H1 (cell line): ENCODE measurements around the gene NOLC1. TPM values are rescaled to one million over a fixed set of nuclear protein-coding genes. Genes with fewer than 3 reads are reported as not detected.

ENCODE experiments used
- CTCF ChIA-PET: fragments of 300-600 bp; sonication (Branson Sonifier 250); formaldehyde crosslinking; loops from one replicate; lab custom pipeline; 2021; ENCODE audit not compliant: partially characterized antibody; lab: Charles Lee
- POLR2A ChIA-PET: fragments of 300-600 bp; sonication (Branson Sonifier 250); formaldehyde crosslinking; loops from one replicate; lab custom pipeline; 2021; ENCODE audit warnings: inconsistent platforms; ENCODE audit not compliant: partially characterized antibody; lab: Charles Lee
- DNase-seq, 2 experiments: peaks; one replicate each; pipeline versions ENCODE4 v3.0.0 to v3.0.0-alpha.2; 2010 to 2022; ENCODE audit warnings: low spot score in 2 of 2, low read depth in 1 of 2, mixed read lengths in 1 of 2
- FAIRE-seq: peaks from 2 replicates; lab custom pipeline; 2011; peaks lifted over from hg19 to GRCh38; lab: Jason Lieb, UNC
- H2AFZ ChIP-seq: 2 replicates; pipeline ENCODE4 v1.8.1; 2012; ENCODE audit warnings: low read length, inconsistent platforms
- H2AK5ac ChIP-seq: 2 replicates; pipeline ENCODE4 v1.6.1; 2013; ENCODE audit warnings: low read depth, low read length
- H2BK120ac ChIP-seq: replicated peaks from 2 replicates; pipeline ENCODE3; 2013; ENCODE audit warnings: low read depth, low read length, inconsistent platforms
- H2BK12ac ChIP-seq: 2 replicates; pipeline ENCODE4 v1.6.1; 2013; ENCODE audit warnings: low read depth, low read length
- H2BK15ac ChIP-seq: 2 replicates; pipeline ENCODE4 v1.6.1; 2013; ENCODE audit warnings: low read length
- H2BK20ac ChIP-seq: 2 replicates; pipeline ENCODE4 v1.6.1; 2013; ENCODE audit warnings: low read length
- H2BK5ac ChIP-seq: 2 replicates; pipeline ENCODE4 v1.6.1; 2013; ENCODE audit warnings: low read depth, low read length
- H3K14ac ChIP-seq: 2 replicates; pipeline ENCODE4 v1.6.1; 2013; ENCODE audit warnings: inconsistent platforms; ENCODE audit not compliant: insufficient read length
- H3K18ac ChIP-seq: 2 replicates; pipeline ENCODE4 v1.6.1; 2013; ENCODE audit warnings: low read length; ENCODE audit errors: extremely low read depth
- H3K23ac ChIP-seq: 2 replicates; pipeline ENCODE4 v1.6.1; 2013; ENCODE audit warnings: inconsistent platforms; ENCODE audit not compliant: insufficient read length
- H3K23me2 ChIP-seq: 2 replicates; pipeline ENCODE4 v1.6.1; 2013; ENCODE audit warnings: low read depth, low read length
- H3K27ac ChIP-seq: 2 replicates; pipeline ENCODE4 v1.6.1; 2011; ENCODE audit warnings: low read depth, low read length, inconsistent platforms
- H3K27me3 ChIP-seq, 4 experiments: replicated peaks in 1 of 4; 1 replicate in 1 of 4; 2 replicates in 3 of 4; pipeline versions ENCODE4 v1.6.1 to v1.8.1; 2011 to 2013; ENCODE audit warnings: low read length in 3 of 4, mild to moderate bottlenecking in 3 of 4, inconsistent platforms in 2 of 4, mixed read lengths in 2 of 4, moderate library complexity in 1 of 4; ENCODE audit not compliant: control insufficient read depth in 3 of 4, insufficient read depth in 3 of 4; ENCODE audit errors: extremely low read depth in 1 of 4
- H3K36me3 ChIP-seq, 4 experiments: 2 replicates each; pipeline versions ENCODE4 v1.6.1 to v1.8.1; 2011 to 2013; ENCODE audit warnings: mild to moderate bottlenecking in 4 of 4, low read length in 3 of 4, moderate library complexity in 2 of 4, control low read depth in 1 of 4, inconsistent platforms in 1 of 4; ENCODE audit not compliant: insufficient read depth in 4 of 4, control insufficient read depth in 2 of 4
- H3K4ac ChIP-seq: replicated peaks from 2 replicates; pipeline ENCODE3; 2013; ENCODE audit warnings: low read length, low read depth, mixed read lengths, inconsistent platforms; ENCODE audit not compliant: insufficient read length
- H3K4me1 ChIP-seq, 4 experiments: replicated peaks in 1 of 4; 1 replicate in 1 of 4; 2 replicates in 3 of 4; pipeline versions ENCODE4 v1.6.1 to v1.8.1; 2011 to 2013; ENCODE audit warnings: low read length in 3 of 4, inconsistent platforms in 2 of 4, mixed read lengths in 1 of 4; ENCODE audit not compliant: insufficient read depth in 4 of 4, control insufficient read depth in 3 of 4
- H3K4me2 ChIP-seq, 2 experiments: 2 replicates each; pipeline versions ENCODE4 v1.6.1 to v1.8.1; 2011 to 2013; ENCODE audit warnings: low read depth in 2 of 2, low read length in 2 of 2, control low read depth in 1 of 2, inconsistent platforms in 1 of 2, mild to moderate bottlenecking in 1 of 2; ENCODE audit not compliant: insufficient read depth in 1 of 2
- H3K4me3 ChIP-seq, 4 experiments: fragments of 200-600, 300-600 bp in 1 of 4; sonication (generic), shearing (Covaris generic), sonication (Bioruptor Twin) in 1 of 4; 2 replicates each; pipeline versions ENCODE4 v1.5.1 to v1.8.1; 2011 to 2016; ENCODE audit warnings: low read length in 4 of 4, low read depth in 3 of 4, control low read depth in 2 of 4, inconsistent platforms in 2 of 4, mild to moderate bottlenecking in 2 of 4, mixed read lengths in 1 of 4, moderate library complexity in 1 of 4; ENCODE audit not compliant: insufficient read depth in 2 of 4; ENCODE audit errors: extremely low read depth in 1 of 4
- H3K56ac ChIP-seq: replicated peaks from 2 replicates; pipeline ENCODE3; 2013; ENCODE audit warnings: low read depth, mild to moderate bottlenecking, mixed read lengths, low read length, inconsistent platforms; ENCODE audit not compliant: insufficient read length
- H3K79me1 ChIP-seq: 2 replicates; pipeline ENCODE4 v1.6.1; 2013; ENCODE audit warnings: low read depth, low read length, control low read depth
- H3K79me2 ChIP-seq, 2 experiments: 2 replicates each; pipeline versions ENCODE4 v1.6.1 to v1.8.1; 2012 to 2013; ENCODE audit warnings: low read length in 2 of 2, mild to moderate bottlenecking in 2 of 2, inconsistent platforms in 1 of 2; ENCODE audit not compliant: insufficient read depth in 2 of 2, control insufficient read depth in 1 of 2
- H3K9ac ChIP-seq, 4 experiments: replicated peaks in 1 of 4; 1 replicate in 1 of 4; 2 replicates in 3 of 4; pipeline versions ENCODE4 v1.6.1 to v1.8.1; 2011 to 2013; ENCODE audit warnings: low read depth in 3 of 4, low read length in 3 of 4, control low read depth in 2 of 4, mild to moderate bottlenecking in 2 of 4, moderate library complexity in 2 of 4, inconsistent platforms in 1 of 4; ENCODE audit errors: extremely low read depth in 1 of 4
- H3K9me3 ChIP-seq, 2 experiments: 2 replicates each; pipeline versions ENCODE4 v1.6.1 to v1.8.1; 2012 to 2013; ENCODE audit warnings: mild to moderate bottlenecking in 2 of 2, moderate library complexity in 2 of 2, control low read depth in 1 of 2, inconsistent platforms in 1 of 2, low read depth in 1 of 2, low read length in 1 of 2, mixed read lengths in 1 of 2; ENCODE audit not compliant: insufficient read depth in 2 of 2
- H4K20me1 ChIP-seq, 2 experiments: replicated peaks in 1 of 2; 2 replicates each; pipeline versions ENCODE3 to v1.8.1; 2011 to 2013; ENCODE audit warnings: inconsistent platforms in 2 of 2, low read length in 2 of 2, mild to moderate bottlenecking in 1 of 2; ENCODE audit not compliant: insufficient read depth in 2 of 2, control insufficient read depth in 1 of 2
- H4K5ac ChIP-seq: 2 replicates; pipeline ENCODE4 v1.6.1; 2013; ENCODE audit warnings: low read length, low read depth, mixed read lengths, inconsistent platforms; ENCODE audit not compliant: insufficient read length
- H4K8ac ChIP-seq: 2 replicates; pipeline ENCODE4 v1.8.0; 2013; ENCODE audit warnings: mild to moderate bottlenecking, moderate library complexity, low read length, inconsistent platforms; ENCODE audit not compliant: insufficient read depth; ENCODE audit errors: extremely low read depth
- H4K91ac ChIP-seq: replicated peaks from 2 replicates; pipeline ENCODE3; 2013; ENCODE audit warnings: low read length, mixed read lengths, inconsistent platforms; ENCODE audit not compliant: insufficient read length
- KDM4A ChIP-seq: IDR thresholded peaks from one replicate; pipeline ENCODE4 v1.7.1; 2012; ENCODE audit warnings: low read depth, mild to moderate bottlenecking, moderate library complexity, low read length, inconsistent platforms; ENCODE audit not compliant: severe bottlenecking
- POLR2AphosphoS5 ChIP-seq: IDR thresholded peaks from 2 replicates; pipeline ENCODE4 v1.6.1; 2011; ENCODE audit warnings: low read depth, low read length
- TAF7 ChIP-seq: optimal IDR thresholded peaks from 2 replicates; pipeline ENCODE3; 2011; ENCODE audit warnings: low read depth, mild to moderate bottlenecking, inconsistent platforms, low read length, moderate library complexity, borderline replicate concordance
- WGBS, 2 experiments: shearing (Covaris generic) in 1 of 2; methylation state at CpG; one replicate each; pipeline versions ENCODE4 v1.1.6 to v1.1.7; 2013 to 2015; ENCODE audit warnings: low lambda C conversion rate in 2 of 2, mixed read lengths in 2 of 2, inconsistent platforms in 1 of 2, low coverage in 1 of 2, missing lambda C conversion rate in 1 of 2; ENCODE audit not compliant: insufficient replicate concordance in 2 of 2, insufficient coverage in 1 of 2, insufficient read length in 1 of 2; ENCODE audit errors: extremely low coverage in 1 of 2, missing lambda C conversion rate in 1 of 2; 5-methylcytosine and 5-hydroxymethylcytosine counted together
- polyA plus RNA-seq, 7 experiments: library from polyadenylated mRNA; depleted of rRNA in 3 of 7; stranded (reverse) in 5 of 7; unstranded in 2 of 7; fragments of >200 nt in 5 of 7; fragments of 200-250 nt in 2 of 7; gene quantifications; 1 replicate in 5 of 7; 2 replicates in 1 of 7; 4 replicates in 1 of 7; pipeline versions ENCODE4 v1.2.1 to v1.2.3, GENCODE V29; 2011 to 2013; ENCODE audit warnings: missing spikeins in 2 of 7, mixed read lengths in 2 of 7
- total RNA-seq: library from RNA; stranded (reverse); fragmentation: NEBNext Ultra II Directional; extraction: Animal tissue kit (Norgen Biotek cat#: 25700); gene quantifications from 2 replicates; pipeline ENCODE4 v1.2.1, GENCODE V29; 2021

NOLC1 gene
- total and polyA plus RNA-seq, 2 of the 8 experiments (the other 6 are each of a cell fraction or from before 2014, with no cell fraction given) = 86.3 to 191 TPM

DNA sequence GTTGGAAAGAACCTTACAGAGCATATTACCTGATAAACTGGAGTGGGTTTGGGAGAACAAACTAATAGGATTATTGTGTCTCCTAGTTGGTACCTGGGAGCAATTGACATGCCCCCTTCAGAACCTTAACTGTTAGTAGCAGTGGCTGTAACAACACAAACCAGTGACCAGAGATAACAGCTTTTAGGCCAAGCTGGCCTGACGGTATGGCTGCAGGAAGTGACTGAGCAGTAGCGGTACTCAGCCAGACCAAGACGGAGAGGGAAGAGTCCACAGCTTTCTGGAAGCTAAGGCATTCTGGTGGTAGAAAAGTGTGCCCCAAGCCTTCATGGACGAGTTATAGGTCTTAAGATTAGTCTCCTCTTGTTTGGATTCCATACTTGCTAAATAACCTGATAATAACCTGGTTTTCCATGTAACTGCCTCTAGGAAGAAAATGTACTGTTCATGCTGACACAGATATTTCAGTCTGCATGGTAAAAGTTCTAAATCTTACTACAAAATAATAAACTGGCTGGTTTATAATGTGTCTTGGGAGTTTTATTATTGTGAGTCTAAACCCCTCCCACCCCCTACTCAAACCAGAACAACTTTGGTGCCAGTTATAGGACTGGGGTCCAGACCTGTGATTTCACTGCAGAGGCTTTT is 11.3 kb downstream of the NOLC1 start:
- Histone ChIP-seq H2AFZ (no peak overlapping the region), H2BK15ac (no peak overlapping the region), H3K23ac (no peak overlapping the region), H3K4me3 (peak overlapping the region in 1 of 4 experiments; percentile 5; a peak in 1 of 8 replicates), H2BK20ac (no peak overlapping the region), H3K9me3 (no peaks in the 10 kb centered on the region), H4K8ac (no peak overlapping the region), H2BK5ac (no peak overlapping the region), H3K79me2 (no peaks in the 10 kb centered on the region; a peak in 1 of 4 replicates), H3K9ac (no peak overlapping the region; a peak in 1 of 7 replicates), H4K5ac (no peak overlapping the region), H3K4me1 (peaks cover 0 to 4% (median 0%) of the 10 kb centered on the region in 4 experiments; a peak in 1 of 7 replicates), H3K27ac (no peak overlapping the region), H2BK120ac (no peak overlapping the region), H2AK5ac (no peak overlapping the region), H3K23me2 (no peaks in the 10 kb centered on the region), H3K4ac (no peak overlapping the region), H4K91ac (no peak overlapping the region), H3K56ac (no peak overlapping the region), H3K79me1 (no peaks in the 10 kb centered on the region), H2BK12ac (no peak overlapping the region), H4K20me1 (peaks cover 2 to 11% of the 10 kb centered on the region in 2 experiments), H3K36me3 (peaks cover 33 to 52% (median 43%) of the 10 kb centered on the region in 4 experiments), H3K4me2 (0 out of 4 replicates have a peak overlapping the region, but pooled peaks of 1 of the 2 experiments have one; percentile 31), H3K14ac (no peak overlapping the region), H3K27me3 (no peaks in the 10 kb centered on the region), H3K18ac (no peak overlapping the region)
- WGBS, 2 experiments = 93% methylated on average over 4 of the region's 4 CpGs; no CpG with 5 or more reads in 1 of the 2 experiments
- ChIA-PET CTCF (interaction anchor here (0.8 to 1.7 kb wide), 2 partner anchors 14 to 68 kb away, joined by 3 to 4 read pairs; no protein-coding TSS in a partner anchor), POLR2A (interaction anchor here (1.1 to 12.6 kb wide), 4 partner anchors 10 to 62 kb away, joined by 3 to 217 read pairs (median 4); partner anchors contain the start of gene NOLC1)
- FAIRE-seq (no peak), DNase-seq (no peak)
- TF ChIP-seq POLR2AphosphoS5 = peak; percentile 61
- no peak for TF ChIP-seq KDM4A
- peak; percentile 15 for TF ChIP-seq TAF7
